BLaER1 (cell line): ENCODE results near the gene SHKBP1.
"Not testable (repeated sequence)": the region's sequence is repeated elsewhere in the genome, so short reads cannot be mapped to it uniquely, and the experiment has no call there.

Experiments
- H3K27ac ChIP-seq: shearing (Covaris generic); formaldehyde crosslinking; 2 replicates; pipeline ENCODE4 v1.8.1; 2022
- H3K27me3 ChIP-seq: shearing (Covaris generic); formaldehyde crosslinking; 2 replicates; pipeline ENCODE4 v1.8.1; 2022
- H3K36me3 ChIP-seq: shearing (Covaris generic); formaldehyde crosslinking; 2 replicates; pipeline ENCODE4 v1.8.1; 2022
- H3K4me1 ChIP-seq: shearing (Covaris generic); formaldehyde crosslinking; 2 replicates; pipeline ENCODE4 v1.8.1; 2022
- H3K4me2 ChIP-seq: shearing (Covaris generic); formaldehyde crosslinking; 2 replicates; pipeline ENCODE4 v1.8.1; 2022
- H3K4me3 ChIP-seq: shearing (Covaris generic); formaldehyde crosslinking; 2 replicates; pipeline ENCODE4 v1.8.1; 2022
- H3K9ac ChIP-seq: shearing (Covaris generic); formaldehyde crosslinking; 2 replicates; pipeline ENCODE4 v1.8.1; 2022
- H3K9me3 ChIP-seq: shearing (Covaris generic); formaldehyde crosslinking; 2 replicates; pipeline ENCODE4 v1.8.1; 2022
- H4K20me1 ChIP-seq: shearing (Covaris generic); formaldehyde crosslinking; 2 replicates; pipeline ENCODE4 v1.8.1; 2022
- Cebpa-rat ChIP-seq: shearing (Covaris generic); IDR thresholded peaks from 2 replicates; pipeline ENCODE4 v1.8.1; 2022

SHKBP1 gene

DNA sequence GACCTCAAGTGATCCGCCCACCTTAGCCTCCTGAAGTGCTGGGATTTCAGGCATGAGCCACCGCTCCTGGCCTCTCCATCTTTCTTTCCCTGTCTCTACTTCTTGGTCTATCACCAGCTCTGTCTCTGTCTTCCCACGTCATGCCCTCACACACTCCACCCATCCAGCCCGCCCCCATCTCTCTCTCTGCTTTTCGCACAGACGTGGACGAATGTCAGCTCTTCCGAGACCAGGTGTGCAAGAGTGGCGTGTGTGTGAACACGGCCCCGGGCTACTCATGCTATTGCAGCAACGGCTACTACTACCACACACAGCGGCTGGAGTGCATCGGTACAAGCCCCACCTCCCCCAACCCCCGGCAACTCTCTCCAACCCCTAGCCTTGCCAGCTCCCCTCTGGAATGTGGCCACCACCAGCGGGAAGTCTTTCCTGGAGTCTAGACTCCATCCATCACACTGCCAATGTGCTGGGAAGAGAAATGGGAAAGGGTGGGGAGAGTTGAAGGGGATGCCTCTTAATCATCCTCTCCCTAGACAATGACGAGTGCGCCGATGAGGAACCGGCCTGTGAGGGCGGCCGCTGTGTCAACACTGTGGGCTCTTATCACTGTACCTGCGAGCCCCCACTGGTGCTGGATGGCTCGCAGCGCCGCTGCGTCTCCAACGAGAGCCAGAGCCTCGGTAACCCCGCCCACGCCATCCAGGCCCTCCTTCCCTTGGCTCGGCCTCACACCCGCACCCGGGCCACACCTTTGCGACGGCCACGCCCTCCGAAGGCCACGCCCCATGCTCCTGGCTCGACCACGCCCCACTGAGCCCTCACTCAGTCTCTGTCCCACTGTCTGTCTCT lies 47.0 kb downstream of the SHKBP1 start:
- no peaks in the 10 kb centered on the region for H3K9me3 ChIP-seq
- no peak for TF ChIP-seq Cebpa-rat
- no peaks in the 10 kb centered on the region for H3K4me1 ChIP-seq
- H3K4me2 ChIP-seq = no peak overlapping the region
- H3K27me3 ChIP-seq = no peaks in the 10 kb centered on the region
- H4K20me1 ChIP-seq = 0 out of 2 replicates have a peak, but pooled peaks cover 15% of the 10 kb centered on the region
- no peak overlapping the region for H3K4me3 ChIP-seq
- no peak overlapping the region for H3K9ac ChIP-seq
- H3K27ac ChIP-seq = no peak overlapping the region
- H3K36me3 ChIP-seq = peaks cover 99% of the 10 kb centered on the region

- H3K9me3 ChIP-seq, H3K4me3 ChIP-seq, H3K4me2 ChIP-seq, H3K27ac ChIP-seq, H3K27me3 ChIP-seq, H3K4me1 ChIP-seq, H3K9ac ChIP-seq: not testable (repeated sequence)
- Histone ChIP-seq H4K20me1 (0 out of 2 replicates have a peak, but pooled peaks cover 15% of the 10 kb centered on the region), H3K36me3 (peaks cover 99% of the 10 kb centered on the region)
Measured at GRCh38 chr19:40624369-40625153, 47.9 kb downstream of the SHKBP1 start.

DNA sequence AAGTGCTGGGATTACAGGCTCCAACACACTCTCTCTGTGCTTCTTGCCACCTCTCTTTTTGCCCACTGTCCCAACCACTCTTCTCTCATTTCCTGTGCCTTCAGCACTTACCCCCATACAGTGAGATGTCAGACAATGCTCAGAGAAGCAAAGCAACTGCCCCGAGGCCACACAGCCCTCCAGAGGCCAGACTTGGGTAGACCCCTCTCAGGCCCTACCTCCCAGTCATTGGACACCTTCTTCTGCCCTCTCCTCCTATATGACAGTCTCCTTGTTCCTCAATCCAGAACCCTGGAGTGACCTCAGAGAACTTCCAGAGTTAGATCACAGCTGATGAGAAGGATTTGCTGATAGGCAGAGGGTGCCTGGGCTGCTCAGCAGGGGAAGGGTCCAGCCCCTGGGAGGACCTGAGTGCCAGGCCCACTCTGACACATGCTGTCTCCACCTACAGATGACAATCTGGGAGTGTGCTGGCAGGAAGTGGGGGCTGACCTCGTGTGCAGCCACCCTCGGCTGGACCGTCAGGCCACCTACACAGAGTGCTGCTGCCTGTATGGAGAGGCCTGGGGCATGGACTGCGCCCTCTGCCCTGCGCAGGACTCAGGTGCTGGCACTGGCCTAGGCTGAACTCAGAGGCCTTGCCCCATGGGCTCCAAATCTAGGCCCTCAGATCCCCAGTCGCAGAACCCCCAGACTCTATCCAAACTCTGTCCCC lies 48.9 kb downstream of the SHKBP1 start:
- H3K4me3 ChIP-seq = no peak overlapping the region
- H3K9me3 ChIP-seq = no peaks in the 10 kb centered on the region
- H3K9ac ChIP-seq = no peak overlapping the region
- H4K20me1 ChIP-seq = 0 out of 2 replicates have a peak, but pooled peaks cover 15% of the 10 kb centered on the region
- no peak overlapping the region for H3K27ac ChIP-seq
- H3K4me2 ChIP-seq = no peak overlapping the region
- no peaks in the 10 kb centered on the region for H3K4me1 ChIP-seq
- no peak for TF ChIP-seq Cebpa-rat
- H3K27me3 ChIP-seq = no peaks in the 10 kb centered on the region
- H3K36me3 ChIP-seq = peaks cover 99% of the 10 kb centered on the region

GRCh38 chr19:40626918-40627317 lies 50.2 kb downstream of the SHKBP1 start:
- H3K9me3 ChIP-seq = no peaks in the 10 kb centered on the region
- H3K27me3 ChIP-seq = no peaks in the 10 kb centered on the region
- no peak overlapping the region for H3K4me3 ChIP-seq
- no peak for TF ChIP-seq Cebpa-rat
- H3K4me2 ChIP-seq = no peak overlapping the region
- H3K9ac ChIP-seq = no peak overlapping the region
- H3K4me1 ChIP-seq = no peaks in the 10 kb centered on the region
- H3K27ac ChIP-seq = no peak overlapping the region
- H3K36me3 ChIP-seq = peaks cover 93% of the 10 kb centered on the region
- H4K20me1 ChIP-seq = 0 out of 2 replicates have a peak, but pooled peaks cover 9% of the 10 kb centered on the region

- no peak for TF ChIP-seq Cebpa-rat
- H3K4me1 ChIP-seq = no peaks in the 10 kb centered on the region
- H3K27ac ChIP-seq = no peak overlapping the region
- no peak overlapping the region for H3K9ac ChIP-seq
- no peak overlapping the region for H3K4me3 ChIP-seq
- H4K20me1 ChIP-seq = 0 out of 2 replicates have a peak, but pooled peaks cover 4% of the 10 kb centered on the region
- H3K27me3 ChIP-seq = no peaks in the 10 kb centered on the region
- peaks cover 85% of the 10 kb centered on the region for H3K36me3 ChIP-seq
- H3K4me2 ChIP-seq = no peak overlapping the region
- no peaks in the 10 kb centered on the region for H3K9me3 ChIP-seq
Measured at GRCh38 chr19:40627486-40628279, 51.0 kb downstream of the SHKBP1 start.

DNA sequence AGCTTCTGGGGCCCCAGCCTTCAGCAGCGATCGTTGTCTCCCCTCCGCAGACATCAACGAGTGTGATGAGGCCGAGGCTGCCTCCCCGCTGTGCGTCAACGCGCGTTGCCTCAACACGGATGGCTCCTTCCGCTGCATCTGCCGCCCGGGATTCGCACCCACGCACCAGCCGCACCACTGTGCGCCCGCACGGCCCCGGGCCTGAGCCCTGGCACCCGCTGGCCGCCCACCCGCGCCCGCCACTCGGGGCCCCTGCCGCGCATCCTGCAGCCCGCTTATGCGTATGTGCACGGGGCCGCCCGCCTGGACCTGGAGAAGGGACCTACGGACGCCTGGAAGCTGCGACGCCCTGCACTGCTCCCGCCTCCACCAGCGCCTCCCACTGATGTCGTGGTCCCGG lies 52.7 kb downstream of the SHKBP1 start:
- Histone ChIP-seq H3K4me1 (peaks cover 13% of the 10 kb centered on the region), H3K4me2 (no peak overlapping the region), H3K27me3 (no peaks in the 10 kb centered on the region), H3K4me3 (no peak overlapping the region), H3K9me3 (no peaks in the 10 kb centered on the region), H4K20me1 (no peaks in the 10 kb centered on the region), H3K27ac (no peak overlapping the region), H3K36me3 (peaks cover 69% of the 10 kb centered on the region), H3K9ac (no peak overlapping the region)
- TF ChIP-seq Cebpa-rat = no peak

DNA sequence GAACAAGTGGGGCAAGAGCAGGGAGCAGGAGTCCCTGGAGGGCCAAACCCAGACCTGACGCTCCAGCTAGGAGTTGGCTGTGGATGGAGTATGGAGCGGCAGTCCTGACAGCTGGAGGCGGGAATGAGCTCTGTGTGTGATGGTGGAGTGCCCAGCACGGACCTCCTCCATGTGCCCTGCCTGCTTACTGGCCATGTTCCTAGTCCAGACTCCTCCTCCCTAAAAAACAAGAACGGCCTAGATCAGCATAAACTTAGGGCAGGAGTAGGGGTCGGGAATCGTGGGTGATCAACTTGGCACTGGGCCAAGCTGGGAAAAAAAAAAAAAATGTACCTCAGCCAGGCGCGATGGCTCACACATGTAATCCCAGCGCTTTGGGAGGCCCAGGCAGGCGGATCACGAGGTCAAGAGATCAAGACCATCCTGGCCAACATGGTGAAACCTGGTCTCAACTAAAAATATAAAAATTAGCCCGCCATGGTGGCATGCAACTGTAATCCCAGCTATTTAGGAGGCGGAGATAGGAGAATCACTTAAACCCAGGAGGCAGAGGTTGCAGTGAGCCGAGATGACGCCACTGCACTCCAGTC lies 54.0 kb downstream of the SHKBP1 start:
- Histone ChIP-seq H3K9me3 (no peaks in the 10 kb centered on the region), H3K36me3 (peaks cover 57% of the 10 kb centered on the region), H3K4me3 (no peak overlapping the region), H3K4me2 (no peak overlapping the region), H3K4me1 (peaks cover 15% of the 10 kb centered on the region), H3K9ac (no peak overlapping the region), H3K27ac (no peak overlapping the region), H4K20me1 (no peaks in the 10 kb centered on the region), H3K27me3 (no peaks in the 10 kb centered on the region)
- no peak for TF ChIP-seq Cebpa-rat

- no peak overlapping the region for H3K27ac ChIP-seq
- no peak overlapping the region for H3K4me2 ChIP-seq
- TF ChIP-seq Cebpa-rat = no peak
- H3K9me3 ChIP-seq = no peaks in the 10 kb centered on the region
- H3K9ac ChIP-seq = no peak overlapping the region
- H3K27me3 ChIP-seq = no peaks in the 10 kb centered on the region
- H3K36me3 ChIP-seq = peaks cover 39% of the 10 kb centered on the region
- H4K20me1 ChIP-seq = no peaks in the 10 kb centered on the region
- no peak overlapping the region for H3K4me3 ChIP-seq
- H3K4me1 ChIP-seq = peaks cover 15% of the 10 kb centered on the region
Measured at GRCh38 chr19:40632311-40633036, 55.8 kb downstream of the SHKBP1 start.
